NCI-H82 treated with DMSO at 0.1 percent for 48 hours (cell line): ENCODE data around the gene F2RL2.

Experiments
- DNase-seq: peaks from one replicate; lab custom pipeline; 2025; ENCODE audit not compliant: unreplicated experiment; lab: John Stamatoyannopoulos, UW

F2RL2 gene

GRCh38 chr5:76590027-76590426, 33.2 kb downstream of the F2RL2 start:
- DNase-seq, result no peak

GRCh38 chr5:76586531-76586930, 36.7 kb downstream of the F2RL2 start:
- no peak for DNase-seq

GRCh38 chr5:76585783-76586217, 37.4 kb downstream of the F2RL2 start:
- DNase-seq, result no peak

- DNase-seq, result no peak
These were observed 39.8 kb downstream of the F2RL2 start for GRCh38 chr5:76583163-76584047.

GRCh38 chr5:76582230-76583162, 40.7 kb downstream of the F2RL2 start:
- DNase-seq, result no peak

GRCh38 chr5:76580981-76581380, 42.2 kb downstream of the F2RL2 start:
- no peak for DNase-seq

GRCh38 chr5:76579166-76579937, 43.9 kb downstream of the F2RL2 start:
- DNase-seq, result peak; percentile 71

GRCh38 chr5:76576996-76577395, 46.2 kb downstream of the F2RL2 start:
- peak; percentile 7 for DNase-seq

GRCh38 chr5:76576450-76576849, 46.8 kb downstream of the F2RL2 start:
- DNase-seq, result no peak

- DNase-seq, result no peak
These were observed 51.6 kb downstream of the F2RL2 start for GRCh38 chr5:76571559-76571958.

- no peak for DNase-seq
These were observed 53.0 kb downstream of the F2RL2 start for GRCh38 chr5:76570153-76570552.
